Esophagus muscularis mucosa (tissue), 4 donors: ENCODE measurements around the gene VAV1. TPM values are rescaled to one million over a fixed set of nuclear protein-coding genes. Genes with fewer than 3 reads are reported as not detected.

Experiments used
- DNase-seq: peaks from one replicate; pipeline ENCODE4 v3.0.0-alpha.2; 2017; ENCODE audit errors: extremely low spot score
- H3K27ac ChIP-seq, 4 donors: fragments of 200-600 bp; sonication (generic); replicated peaks in 1 of 4; 1 replicate in 3 of 4; 2 replicates in 1 of 4; pipeline ENCODE4 v1.5.1; 2016 to 2019; ENCODE audit warnings: mild to moderate bottlenecking in 1 of 4
- H3K27me3 ChIP-seq, 4 donors: fragments of 200-600 bp; sonication (generic); one replicate each; pipeline versions ENCODE4 v1.5.1 to v1.6.0; 2016 to 2019
- H3K36me3 ChIP-seq, 4 donors: fragments of 200-600 bp; sonication (generic); one replicate each; pipeline ENCODE4 v1.5.1; 2016 to 2019
- H3K4me1 ChIP-seq, 4 donors: fragments of 200-600 bp; sonication (generic); one replicate each; pipeline ENCODE4 v1.5.1; 2016 to 2019
- H3K4me3 ChIP-seq, 4 donors: fragments of 200-600 bp; sonication (generic); 1 replicate in 2 of 4; 2 replicates in 2 of 4; pipeline ENCODE4 v1.5.1; 2016 to 2019; ENCODE audit warnings: mild to moderate bottlenecking in 4 of 4, moderate library complexity in 1 of 4
- H3K9me3 ChIP-seq, 4 donors: fragments of 200-600 bp; sonication (generic); 1 replicate in 3 of 4; 2 replicates in 1 of 4; pipeline ENCODE4 v1.5.1; 2016 to 2019
- CTCF ChIP-seq, 3 experiments: fragments of 200-600 bp in 2 of 3; fragments of 450-650 bp in 1 of 3; sonication (generic) in 2 of 3; IDR thresholded peaks; one replicate each; pipeline ENCODE4 v1.5.1; 2017 to 2019; ENCODE audit warnings: antibody characterized with exemption in 3 of 3, mild to moderate bottlenecking in 2 of 3, moderate library complexity in 1 of 3
- EP300 ChIP-seq: sonication (generic); formaldehyde crosslinking; IDR thresholded peaks from one replicate; pipeline ENCODE4 v1.6.1; 2017; ENCODE audit warnings: antibody characterized with exemption
- POLR2A ChIP-seq: fragments of 450-650 bp; IDR thresholded peaks from one replicate; pipeline ENCODE4 v1.6.1; 2017; ENCODE audit warnings: antibody characterized with exemption, moderate library complexity, mild to moderate bottlenecking, low read depth
- POLR2AphosphoS5 ChIP-seq, 2 donors: sonication (generic); formaldehyde crosslinking; IDR thresholded peaks; one replicate each; pipeline ENCODE4 v1.6.1; 2017; ENCODE audit warnings: antibody characterized with exemption in 2 of 2
- WGBS: methylation state at CpG from one replicate; pipeline ENCODE4 v1.1.5; 2018; 5-methylcytosine and 5-hydroxymethylcytosine counted together
- intact Hi-C: fragments of 100-400 bp; cut with DNase I; formaldehyde crosslinking; loops from one replicate; pipeline ENCODE4 v1.15.1; 2023
- total RNA-seq, 4 donors: library from RNA; depleted of rRNA; stranded (reverse); fragments of >200 nt; gene quantifications; one replicate each; pipeline versions ENCODE4 v1.1.0 to v1.2.1, GENCODE V29; 2016

The VAV1 gene
- total RNA-seq, 4 donors from 2014 or later: 2.9 to 8.0 (median 4.1) TPM

GRCh38 chr19:6790194-6791128 is 18.0 kb downstream of the VAV1 start:
- H3K27me3 ChIP-seq: peaks cover 0 to 19% (median 2%) of the 10 kb centered on the region in 4 donors
- TF ChIP-seq POLR2A (no peak), CTCF (IDR thresholded peaks at IDR 0.05) (no peak), POLR2AphosphoS5 (IDR thresholded peaks at IDR 0.05) (no peak), EP300 (no peak)
- 56% methylated on average over 5 of the region's 5 CpGs for WGBS
- H3K4me1 ChIP-seq: no peaks in the 10 kb centered on the region
- H3K27ac ChIP-seq: no peak overlapping the region
- peaks cover 0 to 11% (median 7%) of the 10 kb centered on the region in 4 donors for H3K9me3 ChIP-seq
- DNase-seq: no peak
- no peaks in the 10 kb centered on the region for H3K36me3 ChIP-seq
- intact Hi-C loops: no loop called here
- no peak overlapping the region for H3K4me3 ChIP-seq

- Histone ChIP-seq H3K9me3 (peaks cover 0 to 11% (median 7%) of the 10 kb centered on the region in 4 donors), H3K4me1 (no peaks in the 10 kb centered on the region), H3K36me3 (no peaks in the 10 kb centered on the region), H3K4me3 (no peak overlapping the region), H3K27ac (no peak overlapping the region), H3K27me3 (peaks cover 0 to 26% (median 2%) of the 10 kb centered on the region in 4 donors)
- no peak for DNase-seq
- 75% methylated on average over 6 of the region's 6 CpGs for WGBS
- TF ChIP-seq POLR2AphosphoS5 (IDR thresholded peaks at IDR 0.05): no peak
- no peak for TF ChIP-seq CTCF (IDR thresholded peaks at IDR 0.05)
- TF ChIP-seq EP300: no peak
- no peak for TF ChIP-seq POLR2A
- intact Hi-C loops: no loop called here
These were observed 18.7 kb downstream of the VAV1 start for GRCh38 chr19:6791237-6791636.

GRCh38 chr19:6793411-6793810 is 20.9 kb downstream of the VAV1 start:
- no peaks in the 10 kb centered on the region for H3K4me1 ChIP-seq
- DNase-seq: no peak
- H3K27me3 ChIP-seq: peaks cover 0 to 34% (median 2%) of the 10 kb centered on the region in 4 donors
- H3K36me3 ChIP-seq: no peaks in the 10 kb centered on the region
- TF ChIP-seq CTCF (IDR thresholded peaks at IDR 0.05): no peak
- no peak for TF ChIP-seq POLR2A
- no peak for TF ChIP-seq POLR2AphosphoS5 (IDR thresholded peaks at IDR 0.05)
- no peak for TF ChIP-seq EP300
- H3K4me3 ChIP-seq: no peak overlapping the region
- peaks cover 0 to 11% (median 7%) of the 10 kb centered on the region in 4 donors for H3K9me3 ChIP-seq
- intact Hi-C loops: no loop called here
- no peak overlapping the region for H3K27ac ChIP-seq
- 79% methylated on average over 4 of the region's 4 CpGs for WGBS

- intact Hi-C loops: no loop called here
- Histone ChIP-seq H3K36me3 (no peaks in the 10 kb centered on the region), H3K9me3 (peaks cover 0 to 11% (median 7%) of the 10 kb centered on the region in 4 donors), H3K27ac (no peak overlapping the region), H3K4me1 (no peaks in the 10 kb centered on the region), H3K27me3 (peaks cover 0 to 34% (median 2%) of the 10 kb centered on the region in 4 donors), H3K4me3 (no peak overlapping the region)
- TF ChIP-seq CTCF (IDR thresholded peaks at IDR 0.05) (no peak), EP300 (no peak), POLR2AphosphoS5 (IDR thresholded peaks at IDR 0.05) (no peak), POLR2A (no peak)
- WGBS: 84% methylated on average over 5 of the region's 5 CpGs
- DNase-seq: no peak
These were observed 21.5 kb downstream of the VAV1 start for GRCh38 chr19:6793973-6794372.
